Fibroblast of lung (primary cell): ENCODE measurements around the gene HIVEP3.

Experiments used
- EZH2 ChIP-seq: IDR thresholded peaks from 2 replicates; pipeline ENCODE4 v1.5.1; 2012; ENCODE audit warnings: low read length, control low read depth, mild to moderate bottlenecking; ENCODE audit errors: missing control alignments
- TF ChIP-seq, protein P1 (sequence below), 2 donors: IDR thresholded peaks in 1 of 2; conservative IDR thresholded peaks in 1 of 2; 1 replicate in 1 of 2; 2 replicates in 1 of 2; pipeline ENCODE4 v1.5.1; 2011 to 2012; ENCODE audit warnings: low read length in 2 of 2, control low read depth in 1 of 2, inconsistent platforms in 1 of 2, low read depth in 1 of 2, mild to moderate bottlenecking in 1 of 2

DNA sequence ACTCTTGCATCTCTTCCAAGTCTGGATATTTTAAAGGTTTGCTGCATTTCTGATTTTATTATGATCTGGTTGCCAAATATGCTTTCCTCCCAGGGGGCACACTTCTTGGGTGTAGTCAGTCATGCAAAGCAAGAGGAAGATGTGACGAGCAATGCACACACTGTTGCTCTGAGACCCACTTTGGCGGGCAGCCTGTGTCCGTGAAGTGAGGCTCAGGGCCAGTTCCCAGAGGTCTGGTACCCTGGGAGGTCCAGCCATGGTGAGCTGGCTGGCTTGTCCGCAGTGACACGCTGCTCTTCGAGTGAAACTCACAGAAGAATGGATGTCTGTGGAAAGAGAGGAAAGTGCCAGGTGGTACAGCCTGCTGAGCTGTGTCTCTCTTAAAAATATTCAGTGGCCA is 381.5 kb downstream of the HIVEP3 start:
- TF ChIP-seq, protein P1, sequence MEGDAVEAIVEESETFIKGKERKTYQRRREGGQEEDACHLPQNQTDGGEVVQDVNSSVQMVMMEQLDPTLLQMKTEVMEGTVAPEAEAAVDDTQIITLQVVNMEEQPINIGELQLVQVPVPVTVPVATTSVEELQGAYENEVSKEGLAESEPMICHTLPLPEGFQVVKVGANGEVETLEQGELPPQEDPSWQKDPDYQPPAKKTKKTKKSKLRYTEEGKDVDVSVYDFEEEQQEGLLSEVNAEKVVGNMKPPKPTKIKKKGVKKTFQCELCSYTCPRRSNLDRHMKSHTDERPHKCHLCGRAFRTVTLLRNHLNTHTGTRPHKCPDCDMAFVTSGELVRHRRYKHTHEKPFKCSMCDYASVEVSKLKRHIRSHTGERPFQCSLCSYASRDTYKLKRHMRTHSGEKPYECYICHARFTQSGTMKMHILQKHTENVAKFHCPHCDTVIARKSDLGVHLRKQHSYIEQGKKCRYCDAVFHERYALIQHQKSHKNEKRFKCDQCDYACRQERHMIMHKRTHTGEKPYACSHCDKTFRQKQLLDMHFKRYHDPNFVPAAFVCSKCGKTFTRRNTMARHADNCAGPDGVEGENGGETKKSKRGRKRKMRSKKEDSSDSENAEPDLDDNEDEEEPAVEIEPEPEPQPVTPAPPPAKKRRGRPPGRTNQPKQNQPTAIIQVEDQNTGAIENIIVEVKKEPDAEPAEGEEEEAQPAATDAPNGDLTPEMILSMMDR (conservative IDR thresholded peaks at IDR 0.05 in 1 of 2, IDR thresholded peaks at IDR 0.05 in 1 of 2; ENCODE audit: low read depth in 1 of 2, low read length in 2 of 2) = no peak
- TF ChIP-seq EZH2 = no peak
